WI38 (cell line): ENCODE results near the gene PRPSAP2.

ENCODE experiments used
- H3K4me3 ChIP-seq: 2 replicates; pipeline ENCODE4 v1.5.1; 2011; ENCODE audit warnings: low read depth, mild to moderate bottlenecking, control low read depth, low read length
- CTCF ChIP-seq: IDR thresholded peaks from 2 replicates; pipeline ENCODE4 v1.5.1; 2012; ENCODE audit warnings: low read depth, mild to moderate bottlenecking, control low read depth, low read length

PRPSAP2 gene

GRCh38 chr17:18932360-18933055 is 74.6 kb downstream of the PRPSAP2 start:
- TF ChIP-seq CTCF: no peak

GRCh38 chr17:18933102-18934058 is 75.4 kb downstream of the PRPSAP2 start:
- H3K4me3 ChIP-seq: no peak overlapping the region
- no peak for TF ChIP-seq CTCF

More at GRCh38 chr17:18932360-18933055, 74.6 kb downstream of the PRPSAP2 start:
- no peak overlapping the region for H3K4me3 ChIP-seq

GRCh38 chr17:18937981-18938691 is 80.2 kb downstream of the PRPSAP2 start:
- no peak overlapping the region for H3K4me3 ChIP-seq
- no peak for TF ChIP-seq CTCF

- no peak overlapping the region for H3K4me3 ChIP-seq
- TF ChIP-seq CTCF: no peak
These were observed 80.7 kb downstream of the PRPSAP2 start for GRCh38 chr17:18938692-18939023.

- TF ChIP-seq CTCF: no peak
- H3K4me3 ChIP-seq: no peak overlapping the region
These were observed 86.7 kb downstream of the PRPSAP2 start for GRCh38 chr17:18944646-18945045.

GRCh38 chr17:18946536-18946935 is 88.6 kb downstream of the PRPSAP2 start:
- TF ChIP-seq CTCF: no peak
- H3K4me3 ChIP-seq: no peak overlapping the region
